Liver (tissue), 9 donors: ENCODE data around the gene SPTAN1. TPM values are rescaled to one million over a fixed set of nuclear protein-coding genes. Genes with fewer than 3 reads are reported as not detected.
"Not testable (repeated sequence)": the region's sequence is repeated elsewhere in the genome, so short reads cannot be mapped to it uniquely, and the experiment has no call there.

Experiments used
- DNase-seq: peaks from one replicate; pipeline ENCODE4 v3.0.0-alpha.2; 2017; ENCODE audit warnings: low spot score
- H3K27ac ChIP-seq, 2 donors: one replicate each; pipeline ENCODE4 v1.7.0; 2013; ENCODE audit warnings: inconsistent platforms in 2 of 2, low read length in 2 of 2, control low read depth in 1 of 2, low read depth in 1 of 2, mild to moderate bottlenecking in 1 of 2
- H3K27me3 ChIP-seq, 4 donors: one replicate each; pipeline versions ENCODE4 v1.6.1 to v1.7.0; 2013; ENCODE audit warnings: low read length in 3 of 4, inconsistent platforms in 1 of 4, mild to moderate bottlenecking in 1 of 4, moderate library complexity in 1 of 4; ENCODE audit not compliant: control insufficient read depth in 4 of 4, insufficient read depth in 4 of 4
- H3K36me3 ChIP-seq, 4 donors: one replicate each; pipeline versions ENCODE4 v1.6.1 to v1.7.0; 2013; ENCODE audit warnings: low read length in 3 of 4, mild to moderate bottlenecking in 3 of 4, low read depth in 1 of 4, moderate library complexity in 1 of 4; ENCODE audit not compliant: control insufficient read depth in 4 of 4, insufficient read depth in 3 of 4
- H3K4me1 ChIP-seq, 4 donors: one replicate each; pipeline versions ENCODE4 v1.6.1 to v1.7.0; 2013; ENCODE audit warnings: low read length in 3 of 4, mild to moderate bottlenecking in 3 of 4, moderate library complexity in 1 of 4; ENCODE audit not compliant: control insufficient read depth in 4 of 4, insufficient read depth in 4 of 4
- H3K4me3 ChIP-seq, 3 donors: one replicate each; pipeline versions ENCODE4 v1.6.1 to v1.7.0; 2013; ENCODE audit warnings: low read length in 3 of 3, control low read depth in 1 of 3, low read depth in 1 of 3, mild to moderate bottlenecking in 1 of 3
- H3K9ac ChIP-seq, 2 donors: one replicate each; pipeline ENCODE4 v1.7.0; 2013; ENCODE audit warnings: low read length in 2 of 2, mild to moderate bottlenecking in 2 of 2, moderate library complexity in 2 of 2, control low read depth in 1 of 2, low read depth in 1 of 2
- H3K9me3 ChIP-seq, 4 donors: one replicate each; pipeline versions ENCODE4 v1.6.1 to v1.7.0; 2013; ENCODE audit warnings: low read length in 3 of 4; ENCODE audit not compliant: control insufficient read depth in 4 of 4
- CTCF ChIP-seq: fragments of 150-350 bp; IDR thresholded peaks from 2 replicates; pipeline ENCODE4 v1.5.1; 2017; ENCODE audit warnings: improper control_type of control experiment, low read depth, low read length; ENCODE audit not compliant: missing input control
- FOXA1 ChIP-seq: IDR thresholded peaks from 2 replicates; pipeline ENCODE4 v1.6.1; 2016; ENCODE audit warnings: antibody characterized with exemption
- FOXA2 ChIP-seq: IDR thresholded peaks from 2 replicates; pipeline ENCODE4 v1.6.1; 2016; ENCODE audit warnings: antibody characterized with exemption
- HNF4A ChIP-seq, 2 donors: conservative IDR thresholded peaks; 2 replicates each; pipeline ENCODE4 v1.6.1; 2016; ENCODE audit warnings: antibody characterized with exemption in 2 of 2, mild to moderate bottlenecking in 2 of 2
- HNF4G ChIP-seq: IDR thresholded peaks from 2 replicates; pipeline ENCODE4 v1.6.1; 2016; ENCODE audit warnings: antibody characterized with exemption
- JUND ChIP-seq, 2 donors: IDR thresholded peaks; 2 replicates each; pipeline ENCODE4 v1.6.1; 2016; ENCODE audit warnings: antibody characterized with exemption in 2 of 2
- MAX ChIP-seq: IDR thresholded peaks from 2 replicates; pipeline ENCODE4 v1.6.1; 2016; ENCODE audit warnings: antibody characterized with exemption
- NR2F2 ChIP-seq: IDR thresholded peaks from 2 replicates; pipeline ENCODE4 v1.6.1; 2016; ENCODE audit warnings: antibody characterized with exemption
- RAD21 ChIP-seq, 2 donors: IDR thresholded peaks; 2 replicates each; pipeline ENCODE4 v1.6.1; 2016; ENCODE audit warnings: antibody characterized with exemption in 2 of 2, mild to moderate bottlenecking in 2 of 2
- RXRA ChIP-seq, 2 donors: IDR thresholded peaks; 2 replicates each; pipeline ENCODE4 v1.6.1; 2017 to 2018; ENCODE audit warnings: antibody characterized with exemption in 2 of 2, mild to moderate bottlenecking in 1 of 2
- SP1 ChIP-seq: IDR thresholded peaks from 2 replicates; pipeline ENCODE4 v1.6.1; 2018; ENCODE audit warnings: antibody characterized with exemption, mild to moderate bottlenecking
- TAF1 ChIP-seq: conservative IDR thresholded peaks from 2 replicates; pipeline ENCODE4 v1.6.1; 2016; ENCODE audit warnings: antibody characterized with exemption, mild to moderate bottlenecking
- YY1 ChIP-seq: IDR thresholded peaks from 2 replicates; pipeline ENCODE4 v1.6.1; 2016; ENCODE audit warnings: antibody characterized with exemption, mild to moderate bottlenecking
- ZBTB33 ChIP-seq: IDR thresholded peaks from 2 replicates; pipeline ENCODE4 v1.6.1; 2016; ENCODE audit warnings: antibody characterized with exemption
- WGBS: extraction: QIAGEN DNeasy Blood & Tissue Kit; methylation state at CpG from one replicate; pipeline ENCODE4 v1.1.7; 2013; 5-methylcytosine and 5-hydroxymethylcytosine counted together
- polyA plus RNA-seq, 2 donors: library from polyadenylated mRNA; stranded (reverse) in 1 of 2; unstranded in 1 of 2; fragments of 200-250 nt in 1 of 2; fragments of >200 nt in 1 of 2; fragmentation: Nextera tagmentation in 1 of 2; extraction: Ambion mirVana in 1 of 2; gene quantifications; one replicate each; pipeline versions ENCODE4 v1.2.1 to v1.2.3, GENCODE V29; 2013 to 2015
- total RNA-seq, 2 donors: library from RNA; depleted of rRNA; stranded (reverse); fragments of >200 nt; gene quantifications; one replicate each; pipeline ENCODE4 v1.2.3, GENCODE V29; 2014
- TF ChIP-seq, protein P1 (sequence below): IDR thresholded peaks from 2 replicates; pipeline ENCODE4 v1.6.1; 2016; ENCODE audit warnings: antibody characterized with exemption, mild to moderate bottlenecking
- donor health status: healthy.
- donor health status: healthy.
- donor health status: healthy.
- donor health status: healthy.
- donor health status: healthy.

Gene SPTAN1
- total and polyA plus RNA-seq, 4 donors = 31.3 to 86.5 (median 60.4) TPM

- no peak for TF ChIP-seq TAF1
- TF ChIP-seq SP1 = no peak
- TF ChIP-seq RAD21 (IDR thresholded peaks at IDR 0.05) = no peak
- no peak for TF ChIP-seq FOXA1
- H3K9me3 ChIP-seq = no peaks in the 10 kb centered on the region
- H3K4me1 ChIP-seq = peaks cover 0 to 4% (median 1%) of the 10 kb centered on the region in 4 donors
- H3K36me3 ChIP-seq = no peaks in the 10 kb centered on the region
- H3K27ac ChIP-seq = peak overlapping the region; percentile 96 to 97
- 97% methylated on average over 13 of the region's 13 CpGs for WGBS
- peak overlapping the region; percentile 44 to 88 for H3K9ac ChIP-seq
- no peaks in the 10 kb centered on the region for H3K27me3 ChIP-seq
- H3K4me3 ChIP-seq = no peak overlapping the region
- no peak for DNase-seq
These were observed 104.9 kb downstream of the SPTAN1 start for GRCh38 chr9:128657344-128657704.

GRCh38 chr9:128657796-128658195 lies 105.4 kb downstream of the SPTAN1 start:
- 97% methylated on average over 3 of the region's 3 CpGs for WGBS
- H3K27ac ChIP-seq = no peak overlapping the region
- H3K27me3 ChIP-seq = no peaks in the 10 kb centered on the region
- peaks cover 0 to 4% (median 1%) of the 10 kb centered on the region in 4 donors for H3K4me1 ChIP-seq
- H3K4me3 ChIP-seq = no peak overlapping the region
- DNase-seq = no peak
- H3K9ac ChIP-seq = no peak overlapping the region
- no peak for TF ChIP-seq FOXA1
- no peak for TF ChIP-seq JUND (IDR thresholded peaks at IDR 0.05)
- no peak for TF ChIP-seq RXRA (IDR thresholded peaks at IDR 0.05)
- no peak for TF ChIP-seq NR2F2
- TF ChIP-seq YY1 = no peak
- no peak for TF ChIP-seq MAX
- TF ChIP-seq, protein P1, sequence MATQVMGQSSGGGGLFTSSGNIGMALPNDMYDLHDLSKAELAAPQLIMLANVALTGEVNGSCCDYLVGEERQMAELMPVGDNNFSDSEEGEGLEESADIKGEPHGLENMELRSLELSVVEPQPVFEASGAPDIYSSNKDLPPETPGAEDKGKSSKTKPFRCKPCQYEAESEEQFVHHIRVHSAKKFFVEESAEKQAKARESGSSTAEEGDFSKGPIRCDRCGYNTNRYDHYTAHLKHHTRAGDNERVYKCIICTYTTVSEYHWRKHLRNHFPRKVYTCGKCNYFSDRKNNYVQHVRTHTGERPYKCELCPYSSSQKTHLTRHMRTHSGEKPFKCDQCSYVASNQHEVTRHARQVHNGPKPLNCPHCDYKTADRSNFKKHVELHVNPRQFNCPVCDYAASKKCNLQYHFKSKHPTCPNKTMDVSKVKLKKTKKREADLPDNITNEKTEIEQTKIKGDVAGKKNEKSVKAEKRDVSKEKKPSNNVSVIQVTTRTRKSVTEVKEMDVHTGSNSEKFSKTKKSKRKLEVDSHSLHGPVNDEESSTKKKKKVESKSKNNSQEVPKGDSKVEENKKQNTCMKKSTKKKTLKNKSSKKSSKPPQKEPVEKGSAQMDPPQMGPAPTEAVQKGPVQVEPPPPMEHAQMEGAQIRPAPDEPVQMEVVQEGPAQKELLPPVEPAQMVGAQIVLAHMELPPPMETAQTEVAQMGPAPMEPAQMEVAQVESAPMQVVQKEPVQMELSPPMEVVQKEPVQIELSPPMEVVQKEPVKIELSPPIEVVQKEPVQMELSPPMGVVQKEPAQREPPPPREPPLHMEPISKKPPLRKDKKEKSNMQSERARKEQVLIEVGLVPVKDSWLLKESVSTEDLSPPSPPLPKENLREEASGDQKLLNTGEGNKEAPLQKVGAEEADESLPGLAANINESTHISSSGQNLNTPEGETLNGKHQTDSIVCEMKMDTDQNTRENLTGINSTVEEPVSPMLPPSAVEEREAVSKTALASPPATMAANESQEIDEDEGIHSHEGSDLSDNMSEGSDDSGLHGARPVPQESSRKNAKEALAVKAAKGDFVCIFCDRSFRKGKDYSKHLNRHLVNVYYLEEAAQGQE = no peak
- TF ChIP-seq SP1 = no peak
- TF ChIP-seq CTCF = no peak
- TF ChIP-seq TAF1 = no peak
- TF ChIP-seq HNF4G = no peak
- no peak for TF ChIP-seq RAD21 (IDR thresholded peaks at IDR 0.05)
- no peak for TF ChIP-seq ZBTB33
- no peak for TF ChIP-seq HNF4A (conservative IDR thresholded peaks at IDR 0.05)
- TF ChIP-seq FOXA2 = no peak
- H3K36me3 ChIP-seq = no peaks in the 10 kb centered on the region
- no peaks in the 10 kb centered on the region for H3K9me3 ChIP-seq

DNA sequence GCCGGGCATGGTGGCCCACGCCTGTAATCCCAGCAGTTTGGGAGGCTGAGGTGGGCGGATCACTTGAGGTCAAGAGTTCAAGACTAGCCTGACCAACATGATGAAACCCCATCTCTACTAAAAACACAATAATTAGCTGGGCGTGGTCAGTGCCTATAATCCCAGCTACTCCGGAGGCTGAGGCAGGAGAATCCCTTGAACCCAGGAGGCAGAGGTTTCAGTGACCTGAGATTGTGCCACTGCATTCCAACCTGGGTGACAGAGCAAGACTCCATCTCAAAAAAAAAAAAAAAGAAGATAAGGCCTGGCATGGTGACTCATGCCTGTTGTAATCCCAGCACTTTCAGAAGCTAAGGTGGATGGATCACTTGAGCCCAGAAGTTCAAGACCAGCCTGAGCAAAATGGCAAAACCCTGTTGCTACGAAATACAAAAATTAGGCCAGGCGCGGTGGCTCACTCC lies 114.1 kb downstream of the SPTAN1 start:
- not testable (repeated sequence) for H3K9me3 ChIP-seq, H3K27me3 ChIP-seq, H3K4me1 ChIP-seq, H3K27ac ChIP-seq, H3K9ac ChIP-seq, DNase-seq, H3K36me3 ChIP-seq, H3K4me3 ChIP-seq
- WGBS = 96% methylated on average over 8 of the region's 8 CpGs
